GM19455 (cell line): Measurements from ENCODE around the gene CIP2A.
"Not testable (repeated sequence)": the region's sequence is repeated elsewhere in the genome, so short reads cannot be mapped to it uniquely, and the experiment has no call there.

Source experiments
- ATAC-seq: cut with Tn5 transposase; IDR thresholded peaks from one replicate; pipeline ENCODE4 v1.9.1; 2021; ENCODE audit not compliant: unreplicated experiment

CIP2A gene

DNA sequence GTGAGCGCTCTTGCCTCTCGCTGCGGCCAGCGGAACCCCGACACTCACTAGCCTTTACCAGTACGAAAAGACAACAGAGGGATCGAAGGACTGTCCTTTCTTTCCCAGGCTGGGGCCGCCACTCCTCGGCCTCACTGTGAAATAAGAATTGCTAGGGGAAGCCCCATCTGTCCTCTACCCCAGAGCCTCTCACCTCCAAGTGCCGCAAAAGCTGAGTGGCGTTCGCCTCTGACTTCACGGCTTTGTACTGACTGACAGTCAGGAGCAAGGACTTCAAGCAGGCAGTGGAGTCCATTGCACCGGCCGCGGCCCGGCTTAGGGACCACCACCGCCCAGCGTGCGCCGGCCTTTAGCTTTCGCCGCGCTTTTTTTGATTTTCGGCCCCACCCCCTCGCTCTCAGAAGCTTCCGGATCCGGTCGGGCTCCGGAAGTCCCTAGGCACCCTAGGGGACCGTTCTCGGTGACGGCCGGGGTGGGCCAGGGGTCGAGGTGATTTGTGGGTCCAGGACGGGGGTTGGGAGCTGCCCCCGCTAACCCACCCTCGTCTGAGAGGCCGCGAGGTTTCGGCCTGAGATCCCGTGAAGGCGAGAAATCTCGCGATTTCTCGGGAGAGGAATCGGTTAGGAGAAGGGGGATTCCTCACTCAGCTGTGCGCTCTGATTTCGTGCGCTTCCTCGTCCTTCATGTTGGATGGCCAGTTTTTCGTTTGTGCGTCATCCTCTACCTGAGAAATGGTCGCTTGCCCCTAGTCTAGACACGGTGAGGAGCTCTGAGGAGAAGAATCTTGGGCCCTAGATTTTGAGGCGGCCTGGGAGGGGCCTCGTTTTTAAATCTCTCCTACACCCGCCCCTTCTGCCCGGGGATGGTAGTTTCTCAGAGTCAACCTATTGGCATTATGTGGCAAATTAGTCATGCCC is at the start of gene CIP2A, which contains the start of gene DZIP3:
TSS of gene CIP2A (minus strand) at position 358 of the 917 bp plus-strand sequence. CDS start at position 295, 63 bp downstream.
TSS of gene DZIP3 (plus strand) at position 642 of the 917 bp plus-strand sequence. CDS start 15,685 bp downstream, outside the sequence.
- ATAC-seq, result peak; percentile 96

DNA sequence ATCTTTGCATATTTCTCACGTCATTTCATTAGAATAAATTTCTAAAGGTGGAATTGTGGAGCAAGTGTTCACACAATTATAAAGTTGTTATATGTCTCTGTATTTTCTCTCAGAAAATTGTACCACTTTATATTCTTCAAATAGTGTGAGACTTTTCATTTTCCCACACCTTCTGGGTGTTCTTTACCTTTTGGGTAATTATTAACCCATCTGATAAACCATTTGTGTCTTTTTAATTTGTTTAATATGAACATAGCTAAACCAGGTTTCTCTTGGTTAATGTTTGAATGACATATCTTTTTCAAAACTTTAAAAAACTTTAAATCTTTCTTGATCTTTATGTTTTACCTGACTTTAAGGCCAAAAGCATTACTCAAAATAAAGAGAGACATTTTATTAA is 40.7 kb upstream of the CIP2A start:
- no peak for ATAC-seq

DNA sequence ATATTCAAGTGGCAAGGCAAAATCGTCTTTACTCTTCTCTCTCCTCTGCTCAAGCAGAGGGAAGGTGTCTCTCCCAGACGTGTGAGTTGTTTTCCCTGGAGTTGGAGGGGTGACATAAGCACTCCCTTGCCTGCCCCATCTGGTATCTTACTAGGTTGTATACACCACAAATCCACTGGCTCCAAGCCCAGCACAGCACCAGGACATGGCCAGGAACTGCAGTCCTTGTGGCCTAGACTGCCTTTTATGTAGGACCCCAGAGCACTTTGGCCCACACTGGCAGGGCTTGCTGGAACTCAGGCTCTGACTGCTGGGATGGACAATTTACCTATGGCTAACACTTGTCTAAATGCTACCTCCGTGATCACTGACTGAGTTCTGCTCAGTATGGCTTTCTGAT is 34.3 kb upstream of the CIP2A start:
- no peak for ATAC-seq

DNA sequence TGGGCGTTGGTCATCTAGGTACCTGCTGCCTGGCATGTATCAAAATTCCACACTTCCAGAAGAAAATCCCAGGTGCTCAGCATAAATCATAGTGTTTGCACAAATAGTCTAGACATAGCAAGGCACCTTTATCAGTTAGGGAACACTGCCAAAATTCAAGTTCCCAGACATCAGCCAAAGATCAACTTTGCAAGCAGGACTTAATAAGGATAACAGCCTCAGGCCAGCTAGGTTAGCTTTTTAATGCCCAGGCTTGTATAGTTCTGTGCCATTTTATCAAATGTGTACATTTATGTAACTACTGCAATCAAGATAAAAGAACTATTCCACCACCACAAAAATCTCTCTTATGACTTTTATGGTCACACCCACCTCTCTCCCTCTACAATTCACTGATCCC is 31.0 kb upstream of the CIP2A start:
- no peak for ATAC-seq

DNA sequence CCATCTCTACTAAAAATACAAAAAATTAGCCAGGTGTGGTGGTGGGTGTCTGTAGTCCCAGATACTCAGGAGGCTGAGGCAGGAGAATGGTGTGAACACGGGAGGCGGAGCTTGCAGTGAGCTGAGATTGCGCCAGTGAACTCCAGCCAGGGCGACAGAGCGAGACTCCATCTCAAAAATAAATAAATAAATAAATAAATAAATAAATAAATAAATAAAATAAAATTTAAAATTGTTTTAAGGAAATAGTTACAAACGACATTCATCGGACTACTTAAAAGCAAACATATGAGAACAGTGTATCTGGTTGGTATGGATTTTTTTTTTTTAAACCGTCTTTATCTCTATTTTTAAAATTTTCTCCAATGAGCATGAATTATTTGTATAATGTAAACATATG is 26.9 kb upstream of the CIP2A start:
- not testable (repeated sequence) for ATAC-seq

DNA sequence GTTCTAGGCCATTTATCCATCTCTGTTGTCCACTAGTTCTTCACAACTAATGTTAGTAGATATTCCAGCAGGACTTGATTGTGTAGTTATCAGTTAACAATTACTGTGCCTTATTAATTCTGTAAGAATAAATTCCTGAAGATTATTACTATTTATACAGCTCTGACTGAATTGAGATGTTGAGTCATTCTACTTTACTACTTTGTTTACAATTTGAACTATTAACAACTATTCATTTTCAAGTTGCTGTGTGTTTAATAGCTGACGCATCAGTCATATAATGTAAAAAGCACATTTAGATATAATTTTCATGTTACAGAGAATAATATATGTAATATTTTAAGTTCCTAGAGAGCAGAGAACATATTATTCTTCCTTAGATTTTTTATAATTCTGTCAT is 21.4 kb upstream of the CIP2A start:
- no peak for ATAC-seq

DNA sequence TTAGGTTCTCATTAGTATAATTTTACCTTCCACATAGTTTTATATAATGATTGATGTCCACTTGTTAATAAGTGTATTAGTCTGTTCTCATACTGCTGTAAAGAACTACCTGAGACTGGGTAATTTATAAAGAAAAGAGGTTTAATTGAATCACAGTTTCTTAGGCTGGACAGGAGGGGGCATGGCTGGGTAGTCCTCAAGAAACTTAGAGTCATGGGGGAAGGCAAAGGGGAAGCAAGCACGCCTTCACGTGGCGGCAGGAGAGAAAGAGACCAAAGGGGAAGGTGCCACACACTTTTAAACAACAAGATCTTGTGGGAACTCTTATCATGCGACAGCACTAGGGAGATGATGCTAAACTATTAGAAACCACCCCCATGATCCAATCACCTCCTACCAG is 19.5 kb upstream of the CIP2A start:
- no peak for ATAC-seq

DNA sequence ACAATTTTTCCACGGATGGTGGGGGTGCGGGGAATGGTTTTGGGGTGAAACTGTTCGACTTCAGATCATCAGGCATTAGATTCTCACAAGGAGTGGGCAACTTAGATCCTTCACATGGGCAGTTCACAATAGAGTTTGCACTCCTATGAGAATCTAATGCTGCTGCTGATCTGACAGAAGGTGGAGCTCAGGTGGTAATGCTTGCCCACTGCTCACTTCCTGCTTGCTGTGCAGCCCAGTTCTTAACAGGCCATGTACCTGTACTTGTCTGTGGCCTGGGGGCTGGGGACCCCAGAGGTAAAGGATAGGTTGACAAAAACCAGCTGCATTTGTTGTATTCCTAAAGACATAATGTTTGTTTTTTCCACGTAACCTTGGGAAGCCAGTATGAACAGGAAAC is 16.3 kb upstream of the CIP2A start:
- ATAC-seq, result no peak

DNA sequence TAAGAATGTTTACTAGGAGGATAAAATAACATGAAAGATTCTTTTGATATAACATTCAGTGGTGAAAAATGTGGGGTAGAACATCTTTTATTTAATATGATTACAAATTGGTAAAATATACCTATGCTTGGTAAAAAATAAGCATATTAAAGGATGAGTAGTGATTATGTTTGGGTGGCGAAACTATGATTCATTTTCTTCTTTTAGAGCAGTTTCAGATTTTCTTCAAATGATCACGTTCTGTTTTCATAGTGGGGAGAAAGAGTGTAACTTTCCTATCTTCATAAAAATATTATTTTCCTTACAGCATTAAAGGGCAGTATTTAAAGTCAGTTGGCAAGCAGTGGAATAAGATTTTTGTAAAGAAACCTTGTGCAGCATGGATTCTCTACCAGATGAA is 15.8 kb upstream of the CIP2A start:
- no peak for ATAC-seq

DNA sequence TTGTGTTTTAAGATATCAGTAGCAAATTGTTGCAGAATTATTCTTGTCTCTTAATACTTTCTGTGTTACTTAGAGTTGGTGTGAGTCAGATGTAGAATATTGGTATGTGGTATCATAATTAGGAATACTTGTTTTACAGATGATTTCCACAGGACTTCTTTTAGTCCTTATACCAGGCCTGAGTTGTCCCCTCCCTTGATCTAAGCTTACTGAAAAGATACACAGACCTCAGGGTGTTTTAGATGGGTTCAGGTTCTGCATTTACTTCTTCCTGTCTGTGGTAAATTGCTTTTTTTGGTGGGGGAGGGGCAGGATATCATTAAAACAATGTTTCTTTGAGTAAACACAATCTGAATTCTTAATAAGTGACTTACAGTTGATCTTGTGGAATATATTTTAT is 14.5 kb upstream of the CIP2A start:
- no peak for ATAC-seq

DNA sequence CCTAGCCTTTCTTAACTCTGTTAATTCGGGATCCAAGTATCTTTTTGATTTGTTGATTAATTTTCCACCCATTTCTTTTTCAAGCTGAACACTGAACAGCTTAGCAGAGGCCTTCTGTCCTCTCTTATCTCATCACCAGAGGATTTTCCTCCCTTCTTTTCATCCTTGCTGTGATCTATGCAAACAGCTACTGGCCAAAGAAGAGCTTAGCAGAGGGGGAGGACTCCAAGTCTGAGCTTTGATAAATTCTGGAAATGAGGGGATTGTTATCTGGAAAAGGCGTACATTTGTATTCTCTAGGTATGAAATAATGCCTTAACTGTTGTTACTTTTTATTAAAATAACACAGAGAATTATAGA is 13.7 kb upstream of the CIP2A start:
- no peak for ATAC-seq

DNA sequence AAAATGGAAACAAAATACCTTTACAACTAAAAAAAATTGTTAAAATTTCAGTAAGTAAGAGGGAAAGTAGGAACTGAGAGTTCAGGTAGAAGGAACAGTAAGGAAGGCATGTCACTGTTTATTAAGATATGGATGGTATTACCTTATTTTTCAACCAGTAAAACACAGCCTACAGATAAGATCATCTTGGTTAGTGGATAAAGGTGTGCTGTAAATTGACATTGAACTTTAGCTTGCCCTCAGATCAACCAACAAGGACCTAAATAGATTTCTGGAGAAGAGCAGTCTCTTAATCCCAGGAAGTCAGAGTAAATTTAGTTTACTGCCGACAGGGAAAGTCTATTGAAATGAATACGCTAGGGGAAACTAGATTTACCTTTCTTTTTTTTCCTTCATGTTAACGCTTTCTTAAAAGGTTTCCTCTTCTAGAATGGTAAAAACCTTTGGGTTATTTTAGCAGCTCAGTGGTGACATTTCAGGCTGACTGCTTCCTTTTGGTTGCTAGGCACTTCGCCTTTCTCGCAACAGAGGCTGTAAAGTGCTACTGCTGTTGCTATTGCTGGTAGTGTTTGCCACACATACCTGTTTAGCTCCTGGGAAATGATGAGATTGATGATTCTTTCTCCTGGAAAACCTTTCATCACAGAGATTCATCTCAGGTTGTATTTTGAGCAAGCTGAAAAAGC is 13.2 kb upstream of the CIP2A start:
- ATAC-seq, result no peak

DNA sequence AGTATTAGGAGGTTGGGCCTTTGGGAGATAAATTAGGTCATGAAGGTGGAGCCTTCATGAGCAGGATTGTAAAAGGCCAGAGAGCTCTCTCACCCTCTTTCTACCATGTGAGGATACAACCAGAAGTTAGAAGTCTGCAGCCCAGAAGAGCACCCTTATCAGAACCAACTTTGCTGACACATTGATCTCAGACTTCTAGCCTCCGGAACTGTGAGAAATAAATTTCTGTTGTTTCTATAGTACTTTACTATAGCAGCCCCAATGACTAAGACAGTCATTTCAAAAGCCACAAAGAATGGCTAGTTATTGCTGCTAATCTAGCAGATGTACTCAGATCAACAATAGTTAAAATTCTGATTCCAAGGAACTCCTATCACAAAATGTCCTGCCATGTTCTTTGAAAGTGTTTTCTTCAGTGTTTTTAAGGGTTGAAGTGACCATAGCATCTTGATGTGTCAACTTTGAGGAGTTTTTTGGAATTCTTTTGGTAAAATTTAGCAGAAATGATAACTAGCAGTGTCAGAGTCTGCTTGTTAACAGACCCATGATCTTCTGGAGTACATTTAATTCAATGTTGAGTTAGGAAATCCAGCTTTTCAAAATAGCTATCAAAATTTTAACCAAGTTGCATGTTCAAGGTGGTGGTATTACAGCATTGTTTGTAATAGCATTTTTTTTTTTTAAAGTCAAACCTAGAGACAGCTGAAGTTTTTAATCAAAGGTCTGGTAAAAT is 10.6 kb upstream of the CIP2A start:
- ATAC-seq, result no peak

DNA sequence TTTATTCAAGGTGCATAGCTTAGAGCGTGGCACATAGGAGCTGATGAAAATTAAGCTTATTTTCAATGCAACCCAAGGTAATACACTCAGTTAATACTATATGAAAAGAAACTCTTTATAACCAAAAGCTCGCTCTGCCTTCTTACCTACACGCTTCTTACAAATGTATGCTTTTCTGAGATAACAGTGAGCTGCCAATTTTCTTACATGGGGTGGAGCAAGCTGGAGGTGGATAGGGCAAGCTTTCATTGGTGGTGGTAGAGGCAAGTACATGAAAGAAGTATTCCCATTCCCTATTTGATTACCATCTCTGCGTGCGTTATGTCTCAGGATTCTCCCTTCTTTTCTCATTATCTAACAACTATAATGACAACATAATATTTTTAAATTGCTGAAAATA is 9.1 kb upstream of the CIP2A start:
- no peak for ATAC-seq

DNA sequence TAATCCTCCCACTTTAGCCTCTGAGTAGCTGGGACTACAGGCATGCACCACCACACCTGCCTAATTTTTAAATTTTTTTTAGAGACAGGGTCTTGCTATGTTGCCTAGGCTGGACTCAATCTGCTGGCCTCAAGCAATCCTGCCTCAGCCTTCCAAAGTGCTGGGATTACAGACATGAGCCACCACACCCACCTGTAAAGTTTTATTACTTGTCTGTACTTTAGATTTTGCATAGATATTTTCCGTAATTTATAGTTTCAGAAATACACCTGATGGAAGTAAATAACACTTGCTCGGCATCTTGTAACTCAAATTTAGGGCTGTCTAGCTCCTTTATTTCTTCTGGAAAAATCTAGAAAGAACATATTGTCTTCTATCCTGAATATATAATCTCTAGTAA is 6.1 kb upstream of the CIP2A start:
- no peak for ATAC-seq

DNA sequence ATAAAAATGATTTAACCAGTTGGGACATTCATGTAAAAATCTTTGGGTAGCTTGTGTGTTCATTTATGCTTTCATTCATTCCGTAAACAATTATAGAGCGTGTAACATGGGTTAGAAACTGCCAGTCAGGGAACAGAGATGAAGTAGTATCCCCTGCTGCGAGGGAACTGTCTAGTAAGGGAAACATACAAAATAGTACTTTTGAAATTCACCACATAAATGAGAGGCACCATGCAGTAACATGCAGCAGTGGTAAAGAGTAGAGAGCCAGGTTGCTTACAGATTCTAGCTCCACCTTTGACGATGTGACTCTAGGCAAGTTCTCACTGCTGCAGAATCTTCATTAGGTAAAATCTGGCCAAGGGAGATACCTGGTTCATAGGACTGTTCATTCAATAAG is 1.2 kb upstream of the CIP2A start:
- ATAC-seq, result no peak

DNA sequence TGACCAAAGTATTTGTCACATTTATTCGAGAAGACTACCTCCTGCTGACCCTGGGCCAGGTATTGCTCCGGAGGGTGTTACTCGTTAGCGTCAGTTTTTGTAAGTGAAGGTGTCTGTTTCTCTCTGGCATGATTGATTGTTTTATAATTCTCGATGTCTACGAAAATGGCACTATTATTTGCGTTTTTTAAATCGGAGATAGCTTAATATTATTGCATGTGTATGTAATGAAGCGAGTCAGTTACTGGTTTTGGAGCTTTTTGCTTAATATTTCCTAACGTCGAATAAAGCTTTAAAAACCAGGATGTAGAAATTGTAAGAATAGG is 723 bp upstream of the CIP2A start:
- ATAC-seq, result no peak

DNA sequence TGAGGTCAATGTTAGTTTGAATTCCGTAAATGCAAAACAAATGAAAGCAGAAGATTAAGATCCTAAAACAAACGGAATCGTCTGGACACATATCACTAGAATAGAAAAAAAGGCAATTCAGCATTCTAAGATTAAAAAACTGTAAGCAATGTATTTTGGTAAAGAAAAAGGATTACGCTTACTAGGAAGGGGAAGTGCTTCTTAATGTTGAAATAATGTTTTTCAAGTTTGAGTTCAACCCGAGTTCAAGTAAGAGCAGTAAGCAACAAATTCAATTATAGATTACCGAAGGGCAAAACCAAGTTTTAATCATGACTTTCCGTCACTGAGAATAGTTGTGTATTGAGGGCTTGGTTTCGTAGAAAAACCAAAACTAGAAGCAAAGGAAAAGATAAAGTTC is 637 bp downstream of the CIP2A start:
- no peak for ATAC-seq

DNA sequence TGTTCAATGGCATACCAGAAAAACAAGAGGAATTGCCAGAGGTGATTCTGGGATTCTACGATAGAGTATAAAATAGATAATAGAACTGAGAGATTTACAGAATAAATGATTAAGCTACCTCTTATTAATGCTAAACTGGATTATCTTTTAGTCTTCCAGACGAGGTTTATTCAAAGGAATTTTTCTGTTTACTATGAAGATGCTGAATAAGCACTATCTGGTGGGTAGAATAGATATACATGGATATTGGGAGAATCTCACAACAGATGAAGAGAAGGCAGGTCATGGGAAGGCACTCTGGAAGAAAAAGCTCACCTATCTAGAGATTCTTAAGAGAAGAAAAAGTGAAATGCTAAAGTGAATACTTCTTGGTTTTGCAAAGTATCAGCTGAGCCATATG is 11.2 kb downstream of the CIP2A start:
- ATAC-seq, result no peak

DNA sequence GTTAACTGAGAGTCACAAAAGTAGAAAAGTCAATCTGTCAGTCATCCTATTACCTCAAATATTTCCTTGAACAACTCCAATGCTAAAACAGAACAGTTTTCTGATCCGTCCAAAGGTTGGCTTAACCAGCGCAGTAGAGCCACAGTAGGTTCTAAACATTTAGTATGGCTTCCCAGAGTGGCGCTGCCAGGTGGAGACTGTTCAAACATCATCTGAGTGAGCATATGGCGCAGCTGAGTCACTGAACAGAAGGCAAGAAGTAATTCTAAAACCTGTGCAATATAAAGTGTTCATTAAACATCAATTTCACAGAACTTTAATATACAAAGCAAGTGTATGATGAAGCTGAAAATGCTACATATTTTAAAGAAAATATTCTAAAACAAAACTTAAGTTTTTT is 19.9 kb downstream of the CIP2A start:
- ATAC-seq, result no peak

DNA sequence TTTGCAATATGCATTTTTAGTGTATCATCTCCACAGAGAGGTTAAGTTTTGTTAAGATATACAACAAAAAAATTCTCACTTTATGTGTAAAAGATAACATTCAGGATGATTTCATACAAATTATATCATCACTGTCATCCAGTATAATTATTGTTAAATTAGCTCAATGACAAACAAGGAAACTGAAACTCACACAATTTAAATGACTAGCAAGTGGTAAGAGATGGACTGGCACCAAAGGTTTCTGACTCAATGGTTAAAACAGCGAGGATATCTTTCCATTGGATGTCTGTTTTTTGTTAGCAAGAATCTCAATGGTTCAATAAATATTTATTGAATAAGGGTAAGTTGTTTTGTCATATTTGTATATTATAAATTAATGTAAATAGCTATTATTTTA is 22.6 kb downstream of the CIP2A start:
- ATAC-seq, result no peak

DNA sequence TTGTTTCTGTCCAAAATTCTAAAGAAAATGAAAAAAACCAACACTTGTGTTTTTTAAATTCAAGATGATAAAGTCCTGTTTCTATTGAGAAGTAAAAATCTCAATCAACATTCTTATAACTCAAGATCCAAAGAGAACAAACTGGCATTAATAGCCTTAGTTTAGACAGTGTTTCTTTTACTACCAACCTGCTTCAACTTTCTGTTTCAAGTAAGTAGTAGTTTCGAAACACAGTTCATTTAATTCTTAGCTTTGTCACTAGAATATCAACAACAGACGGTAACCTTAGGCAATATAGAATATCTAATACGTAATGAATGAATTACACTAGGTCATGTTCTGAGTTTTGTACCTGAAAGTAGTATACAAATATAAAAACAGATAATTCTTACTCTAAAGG is 23.7 kb downstream of the CIP2A start:
- ATAC-seq, result no peak
